Karpas-422 (cell line): ENCODE measurements around the gene SDK1. TPM values are rescaled to one million over a fixed set of nuclear protein-coding genes. Genes with fewer than 3 reads are reported as not detected.

Experiments used
- DNase-seq: peaks from one replicate; pipeline ENCODE4 v3.0.0-alpha.2; 2015
- H2AFZ ChIP-seq: fragments of 200-600 bp; sonication (generic); 2 replicates; pipeline ENCODE4 v1.6.1; 2014; ENCODE audit warnings: antibody characterized with exemption, low read length, mixed read lengths
- H3K27ac ChIP-seq: fragments of 200-600 bp; sonication (generic); 2 replicates; pipeline ENCODE4 v1.5.1; 2014; ENCODE audit warnings: mild to moderate bottlenecking, low read length, moderate library complexity
- H3K27me3 ChIP-seq: fragments of 200-600 bp; sonication (generic); 2 replicates; pipeline ENCODE4 v1.6.1; 2014; ENCODE audit warnings: low read length, mixed read lengths
- H3K36me3 ChIP-seq: fragments of 200-600 bp; sonication (generic); 2 replicates; pipeline ENCODE4 v1.6.1; 2014; ENCODE audit warnings: low read length, mixed read lengths; ENCODE audit not compliant: insufficient read depth
- H3K4me1 ChIP-seq: fragments of 200-600 bp; sonication (generic); 2 replicates; pipeline ENCODE4 v1.6.1; 2014; ENCODE audit warnings: mild to moderate bottlenecking, low read length, mixed read lengths
- H3K4me2 ChIP-seq: fragments of 200-600 bp; sonication (generic); 2 replicates; pipeline ENCODE4 v1.6.1; 2014; ENCODE audit warnings: low read length, low read depth, mild to moderate bottlenecking; ENCODE audit not compliant: poor library complexity, severe bottlenecking
- H3K4me3 ChIP-seq: fragments of 200-600 bp; sonication (generic); 2 replicates; pipeline ENCODE4 v1.5.1; 2014; ENCODE audit warnings: mild to moderate bottlenecking, antibody characterized with exemption, low read length, mixed read lengths
- H3K79me2 ChIP-seq: fragments of 200-600 bp; sonication (generic); 2 replicates; pipeline ENCODE4 v1.6.1; 2014; ENCODE audit warnings: mild to moderate bottlenecking, low read length, mixed read lengths
- H3K9ac ChIP-seq: fragments of 200-600 bp; sonication (generic); 2 replicates; pipeline ENCODE4 v1.6.0; 2014; ENCODE audit warnings: low read length
- H3K9me2 ChIP-seq: fragments of 200-600 bp; sonication (generic), shearing (Covaris generic); replicated peaks from 2 replicates; pipeline ENCODE4 v1.6.0; 2014; ENCODE audit warnings: mild to moderate bottlenecking, low read length, moderate library complexity; ENCODE audit not compliant: insufficient read depth
- H3K9me3 ChIP-seq: fragments of 300-700, 200-600 bp; sonication (generic); 2 replicates; pipeline ENCODE4 v1.6.1; 2014; ENCODE audit warnings: low read length, mixed read lengths
- H4K20me1 ChIP-seq: fragments of 200-600 bp; sonication (generic); 2 replicates; pipeline ENCODE4 v1.6.1; 2014; ENCODE audit warnings: mild to moderate bottlenecking, antibody characterized with exemption, low read length, low read depth; ENCODE audit not compliant: insufficient read depth
- total RNA-seq: library from RNA; depleted of rRNA; stranded (reverse); fragments of >200 nt; shearing (Covaris generic); gene quantifications from 2 replicates; pipeline ENCODE4 v1.2.3, GENCODE V29; 2014; ENCODE audit warnings: low replicate concordance

Gene SDK1
- total RNA-seq, 1 experiment from 2014 or later = not detected

DNA sequence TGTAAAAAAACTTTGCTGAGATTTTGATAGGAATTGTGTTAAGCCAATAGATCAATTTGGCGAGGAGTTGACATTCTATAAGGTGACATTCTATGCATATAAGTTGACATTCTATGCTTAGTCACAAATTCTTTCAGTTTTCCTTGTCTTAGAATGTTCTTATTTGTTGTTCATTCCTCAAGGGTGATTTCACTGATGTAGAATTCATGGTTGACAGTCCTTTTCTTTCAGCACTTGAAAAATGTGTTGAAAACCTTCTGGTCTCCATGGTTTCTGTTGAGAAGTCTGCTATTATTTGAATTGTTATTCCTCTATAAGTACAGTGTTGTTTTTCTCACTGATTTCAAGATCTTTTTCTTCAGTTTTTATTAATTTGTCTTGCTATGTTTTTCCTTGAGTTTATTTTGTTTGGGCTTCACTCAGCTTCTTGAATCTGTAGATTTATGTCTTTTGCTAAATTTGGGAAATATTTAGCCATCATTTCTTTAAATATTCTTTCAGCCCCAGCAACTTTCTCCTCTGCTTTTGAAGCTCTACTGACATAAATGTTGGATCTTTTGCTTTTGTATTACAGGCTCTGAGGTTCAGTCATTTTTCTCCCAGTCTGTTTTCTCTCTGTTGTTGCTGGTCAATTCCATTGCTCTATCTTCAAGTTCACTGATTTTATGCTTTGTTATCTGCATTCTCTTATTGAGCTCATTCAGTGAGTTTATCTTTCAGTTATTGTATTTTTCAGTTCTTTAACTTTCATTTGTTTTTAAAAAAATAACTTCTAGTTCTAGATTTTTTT lies 154.9 kb downstream of the SDK1 start:
- H3K36me3 ChIP-seq = no peaks in the 10 kb centered on the region
- no peak for DNase-seq
- H4K20me1 ChIP-seq = no peaks in the 10 kb centered on the region
- H3K27me3 ChIP-seq = no peaks in the 10 kb centered on the region
- H3K4me2 ChIP-seq = no peak overlapping the region
- no peak overlapping the region for H3K4me3 ChIP-seq
- H3K27ac ChIP-seq = no peak overlapping the region
- H3K9ac ChIP-seq = no peak overlapping the region
- H3K79me2 ChIP-seq = no peaks in the 10 kb centered on the region
- no peaks in the 10 kb centered on the region for H3K9me3 ChIP-seq
- H3K9me2 ChIP-seq = no peaks in the 10 kb centered on the region
- H2AFZ ChIP-seq = no peak overlapping the region
- H3K4me1 ChIP-seq = no peaks in the 10 kb centered on the region

DNA sequence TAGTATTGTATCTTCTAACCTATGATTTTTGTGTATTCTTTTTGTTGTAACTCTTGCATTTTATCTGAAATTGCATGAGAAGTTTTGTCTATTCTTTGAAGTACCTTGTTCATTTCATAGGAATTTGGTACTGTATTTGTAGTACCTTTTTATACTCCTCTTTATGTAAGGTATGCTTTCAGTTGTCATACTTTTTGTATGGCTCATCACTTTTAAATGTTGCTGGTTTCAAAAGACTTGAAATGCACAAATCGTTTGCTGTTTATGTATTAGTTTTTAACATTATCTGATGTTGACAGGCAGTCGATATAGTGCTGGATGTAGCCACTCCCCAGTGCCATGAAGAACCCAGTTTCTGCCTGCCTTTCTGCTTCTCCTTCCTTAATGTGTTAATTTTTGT lies 158.1 kb downstream of the SDK1 start:
- no peak overlapping the region for H3K27ac ChIP-seq
- no peaks in the 10 kb centered on the region for H4K20me1 ChIP-seq
- no peak for DNase-seq
- no peaks in the 10 kb centered on the region for H3K79me2 ChIP-seq
- no peaks in the 10 kb centered on the region for H3K9me2 ChIP-seq
- H3K4me2 ChIP-seq = no peak overlapping the region
- no peak overlapping the region for H2AFZ ChIP-seq
- H3K4me1 ChIP-seq = no peaks in the 10 kb centered on the region
- H3K27me3 ChIP-seq = no peaks in the 10 kb centered on the region
- no peak overlapping the region for H3K9ac ChIP-seq
- H3K36me3 ChIP-seq = no peaks in the 10 kb centered on the region
- no peak overlapping the region for H3K4me3 ChIP-seq
- H3K9me3 ChIP-seq = no peaks in the 10 kb centered on the region

DNA sequence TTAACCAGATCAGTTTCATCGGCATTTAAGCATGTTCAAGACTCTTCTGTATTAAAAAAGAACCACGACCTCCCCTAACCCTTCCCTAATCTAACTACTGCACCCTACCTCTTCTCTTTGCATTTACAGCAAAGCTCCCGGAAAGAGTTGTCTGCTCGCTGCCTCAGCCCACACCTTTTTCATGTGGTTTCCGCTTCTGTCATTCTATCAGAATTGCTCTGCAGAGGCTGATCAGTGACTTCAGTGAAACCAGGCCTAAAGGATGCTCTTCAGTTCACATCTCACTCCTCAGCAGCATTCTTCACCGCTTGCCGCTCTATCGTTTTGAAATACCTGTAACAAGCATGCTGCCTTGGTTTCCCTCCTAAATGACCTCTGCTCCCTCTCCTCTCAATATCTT lies 160.9 kb downstream of the SDK1 start:
- H3K4me3 ChIP-seq = no peak overlapping the region
- no peaks in the 10 kb centered on the region for H3K79me2 ChIP-seq
- no peaks in the 10 kb centered on the region for H3K9me3 ChIP-seq
- no peak for DNase-seq
- no peak overlapping the region for H3K9ac ChIP-seq
- no peak overlapping the region for H2AFZ ChIP-seq
- H3K27ac ChIP-seq = no peak overlapping the region
- H3K9me2 ChIP-seq = no peaks in the 10 kb centered on the region
- H3K4me1 ChIP-seq = no peaks in the 10 kb centered on the region
- H3K27me3 ChIP-seq = no peaks in the 10 kb centered on the region
- no peaks in the 10 kb centered on the region for H3K36me3 ChIP-seq
- no peaks in the 10 kb centered on the region for H4K20me1 ChIP-seq
- H3K4me2 ChIP-seq = no peak overlapping the region

DNA sequence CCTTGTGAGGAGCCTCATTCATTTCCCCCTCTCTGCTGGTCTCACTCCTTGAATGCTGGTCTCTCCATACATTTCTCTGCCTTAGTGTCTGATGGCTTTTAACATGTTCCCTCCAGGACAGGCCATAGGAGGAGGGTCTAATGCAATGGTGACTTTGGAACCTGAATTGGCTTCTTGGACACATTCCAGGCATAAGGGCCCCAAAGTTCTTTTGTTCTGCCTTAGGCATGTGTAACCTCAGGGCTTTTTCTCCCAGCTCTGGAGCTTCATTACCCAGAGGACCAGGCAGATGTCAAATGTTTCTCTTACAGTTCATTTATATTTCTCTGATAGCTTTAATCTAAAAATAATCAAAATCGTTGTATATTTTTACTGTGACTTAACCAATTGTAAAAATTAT lies 162.6 kb downstream of the SDK1 start:
- no peak overlapping the region for H3K9ac ChIP-seq
- H3K79me2 ChIP-seq = no peaks in the 10 kb centered on the region
- DNase-seq = no peak
- no peaks in the 10 kb centered on the region for H4K20me1 ChIP-seq
- no peaks in the 10 kb centered on the region for H3K4me1 ChIP-seq
- H3K4me3 ChIP-seq = no peak overlapping the region
- no peak overlapping the region for H2AFZ ChIP-seq
- H3K9me2 ChIP-seq = no peaks in the 10 kb centered on the region
- no peaks in the 10 kb centered on the region for H3K9me3 ChIP-seq
- H3K27me3 ChIP-seq = no peaks in the 10 kb centered on the region
- no peak overlapping the region for H3K4me2 ChIP-seq
- no peaks in the 10 kb centered on the region for H3K36me3 ChIP-seq
- H3K27ac ChIP-seq = no peak overlapping the region

DNA sequence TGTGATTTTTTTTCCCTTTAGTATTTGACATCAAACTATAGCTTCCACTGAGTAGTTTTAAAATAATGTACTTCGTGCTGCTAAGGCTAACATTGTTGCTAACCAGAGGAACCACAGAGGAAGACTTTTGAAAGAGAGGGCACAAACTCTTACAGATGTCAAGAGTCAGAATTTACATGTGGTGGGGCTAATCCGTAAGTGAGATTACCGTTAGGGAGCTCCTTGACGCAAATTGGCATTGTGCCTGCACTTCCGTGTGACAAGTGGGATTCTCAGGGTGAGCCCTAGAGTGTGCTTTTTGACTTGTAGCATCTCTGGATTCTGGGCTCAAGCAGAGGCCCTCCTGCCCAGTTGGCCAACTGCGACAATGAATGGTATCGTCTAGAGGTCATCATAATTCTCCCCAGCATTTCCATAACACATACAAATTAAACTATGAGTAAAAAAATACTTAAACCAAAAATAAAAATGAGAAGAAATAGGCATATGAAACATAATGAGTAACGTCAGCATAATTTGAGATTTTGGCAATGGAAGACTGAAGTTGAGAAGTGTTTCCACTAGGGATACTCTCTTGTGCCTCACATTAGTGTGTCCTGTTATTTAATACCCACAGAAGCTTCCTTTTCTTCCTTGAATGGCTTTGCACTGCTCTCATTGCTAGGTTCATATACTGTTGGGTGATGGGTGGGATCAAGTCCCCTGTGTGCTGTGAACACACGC lies 164.0 kb downstream of the SDK1 start:
- Histone ChIP-seq H2AFZ (no peak overlapping the region), H3K27ac (no peak overlapping the region), H4K20me1 (no peaks in the 10 kb centered on the region), H3K4me3 (no peak overlapping the region), H3K9me2 (no peaks in the 10 kb centered on the region), H3K36me3 (no peaks in the 10 kb centered on the region), H3K9me3 (no peaks in the 10 kb centered on the region), H3K9ac (no peak overlapping the region), H3K79me2 (no peaks in the 10 kb centered on the region), H3K4me1 (no peaks in the 10 kb centered on the region), H3K4me2 (no peak overlapping the region), H3K27me3 (no peaks in the 10 kb centered on the region)
- no peak for DNase-seq

DNA sequence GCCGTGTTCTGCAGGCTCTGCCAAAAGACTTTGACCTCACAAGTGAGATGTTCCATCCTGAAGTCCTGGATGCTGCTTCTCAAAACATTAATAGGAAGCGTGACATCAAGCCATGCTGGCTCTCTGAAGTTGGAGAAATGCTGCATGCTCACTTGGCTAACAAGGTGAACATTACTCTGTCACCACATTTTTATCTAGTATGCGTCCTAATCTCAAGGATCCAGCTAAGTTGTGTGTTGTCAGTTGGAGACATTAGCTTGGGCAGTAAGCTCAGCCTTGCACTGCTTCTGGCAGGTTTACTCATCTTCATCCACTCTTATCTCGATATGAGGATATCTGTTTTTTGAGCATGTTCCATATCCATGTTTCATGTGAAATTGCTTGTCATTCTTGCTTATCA lies 165.2 kb downstream of the SDK1 start:
- H3K9me2 ChIP-seq = no peaks in the 10 kb centered on the region
- no peaks in the 10 kb centered on the region for H4K20me1 ChIP-seq

DNA sequence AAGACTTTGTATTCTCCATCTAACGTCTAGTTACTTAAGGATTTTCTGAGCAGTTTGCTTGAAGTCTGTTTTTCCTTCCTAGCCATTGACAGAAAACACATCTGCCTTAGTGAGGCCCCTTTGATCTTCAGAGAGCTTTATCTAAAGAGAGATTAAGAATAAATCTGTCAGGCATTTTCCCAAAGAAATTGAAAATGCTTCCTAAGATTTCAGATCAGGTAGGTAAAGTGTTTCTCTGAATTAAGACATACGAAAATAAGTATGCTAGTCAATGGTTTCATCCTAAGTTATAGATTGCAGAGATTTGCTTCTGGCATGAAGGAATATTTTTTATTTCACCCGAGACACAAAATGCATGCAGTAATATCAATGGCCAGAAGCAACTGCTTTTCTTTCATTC lies 168.6 kb downstream of the SDK1 start:
- no peaks in the 10 kb centered on the region for H3K36me3 ChIP-seq
- no peak overlapping the region for H3K4me3 ChIP-seq
- H3K9ac ChIP-seq = no peak overlapping the region
- DNase-seq = no peak
- no peak overlapping the region for H3K27ac ChIP-seq
- H3K4me2 ChIP-seq = no peak overlapping the region
- no peaks in the 10 kb centered on the region for H3K79me2 ChIP-seq
- no peaks in the 10 kb centered on the region for H3K4me1 ChIP-seq
- no peaks in the 10 kb centered on the region for H4K20me1 ChIP-seq
- H3K9me2 ChIP-seq = no peaks in the 10 kb centered on the region
- no peaks in the 10 kb centered on the region for H3K9me3 ChIP-seq
- no peaks in the 10 kb centered on the region for H3K27me3 ChIP-seq
- H2AFZ ChIP-seq = no peak overlapping the region

More for the DNA sequence above, 165.2 kb downstream of the SDK1 start:
- Histone ChIP-seq H3K27me3 (no peaks in the 10 kb centered on the region), H3K4me3 (no peak overlapping the region), H3K36me3 (no peaks in the 10 kb centered on the region), H3K4me2 (no peak overlapping the region), H3K4me1 (no peaks in the 10 kb centered on the region), H3K79me2 (no peaks in the 10 kb centered on the region), H3K9me3 (no peaks in the 10 kb centered on the region), H3K9ac (no peak overlapping the region), H2AFZ (no peak overlapping the region), H3K27ac (no peak overlapping the region)
- no peak for DNase-seq

DNA sequence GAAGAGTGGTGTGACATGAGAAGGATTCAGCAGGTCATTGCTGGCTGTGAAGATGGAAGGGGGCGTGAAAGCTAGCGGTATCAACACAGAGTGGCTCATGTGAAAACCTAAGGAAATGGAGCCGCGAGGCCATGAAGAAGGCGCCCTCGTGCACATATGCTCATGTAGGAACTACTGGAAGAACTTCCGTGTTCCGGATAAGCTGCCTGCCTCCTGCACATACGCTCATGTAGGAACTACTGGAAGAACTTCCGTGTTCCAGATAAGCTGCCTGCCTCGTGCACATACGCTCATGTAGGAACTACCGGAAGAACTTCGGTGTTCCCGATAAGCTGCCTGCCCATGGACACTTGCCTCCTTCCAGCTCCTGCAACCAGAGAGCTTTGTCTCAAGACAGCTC lies 179.1 kb downstream of the SDK1 start:
- H3K4me2 ChIP-seq = no peak overlapping the region
- H4K20me1 ChIP-seq = no peaks in the 10 kb centered on the region
- no peak overlapping the region for H3K27ac ChIP-seq
- no peak overlapping the region for H3K4me3 ChIP-seq
- H3K9me3 ChIP-seq = no peaks in the 10 kb centered on the region
- H3K79me2 ChIP-seq = no peaks in the 10 kb centered on the region
- no peaks in the 10 kb centered on the region for H3K36me3 ChIP-seq
- H3K27me3 ChIP-seq = no peaks in the 10 kb centered on the region
- no peaks in the 10 kb centered on the region for H3K4me1 ChIP-seq
- no peak overlapping the region for H3K9ac ChIP-seq
- H3K9me2 ChIP-seq = no peaks in the 10 kb centered on the region
- DNase-seq = no peak
- no peak overlapping the region for H2AFZ ChIP-seq
